GM18951 (cell line): Measurements from ENCODE around the gene POU5F1.

Source experiments
- POLR2A ChIP-seq: IDR thresholded peaks from 4 replicates; pipeline ENCODE4 v1.6.1; 2011; ENCODE audit warnings: mild to moderate bottlenecking; ENCODE audit not compliant: insufficient read length, insufficient read depth; ENCODE audit errors: extremely low read depth
- in situ Hi-C: fragments of 300-500 bp; cut with MboI; formaldehyde crosslinking; loops from one replicate; pipeline ENCODE4 v1.12.0; 2022; ENCODE audit warnings: low sequenced_read_pairs, mixed read lengths, inconsistent platforms; ENCODE audit not compliant: unreplicated experiment

The POU5F1 gene

GRCh38 chr6:31115941-31116560 is 54.4 kb downstream of the POU5F1 start:
- in situ Hi-C loops: no loop called here
- TF ChIP-seq POLR2A: no peak

GRCh38 chr6:31114970-31115849 is 55.3 kb downstream of the POU5F1 start:
- TF ChIP-seq POLR2A: no peak
- in situ Hi-C loops: no loop called here

DNA sequence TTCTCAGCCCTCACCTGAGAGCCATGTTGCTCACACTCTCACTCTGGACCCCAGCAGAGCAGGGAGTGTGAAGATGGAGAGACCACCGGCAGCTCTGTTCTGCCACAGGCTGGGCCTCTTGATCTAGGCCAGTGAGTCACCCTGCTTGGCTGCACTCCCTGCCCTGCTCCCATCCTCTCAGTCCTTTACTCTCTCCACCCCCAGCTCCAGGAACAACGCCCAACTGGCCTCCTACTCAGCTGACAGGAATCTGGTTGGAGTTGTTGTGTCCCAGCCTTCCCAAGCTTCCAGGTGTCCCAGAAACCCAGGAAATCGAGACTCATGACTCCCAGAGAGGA is 56.0 kb downstream of the POU5F1 start, which contains the start of gene PSORS1C1:
Gene PSORS1C1 (plus strand): TSS at position 260 of the 338 bp plus-strand sequence. CDS start 14,833 bp downstream, outside the sequence.
- in situ Hi-C loops: no loop called here

More for the DNA sequence above, 56.0 kb downstream of the POU5F1 start, which contains the start of gene PSORS1C1:
- TF ChIP-seq POLR2A: no peak
